Naive B cell (primary cell): Measurements from ENCODE around the gene SSX2IP. TPM values are rescaled to one million over a fixed set of nuclear protein-coding genes. Genes with fewer than 3 reads are reported as not detected.
"Not testable (repeated sequence)": the region's sequence is repeated elsewhere in the genome, so short reads cannot be mapped to it uniquely, and the experiment has no call there.

Experiments
- ATAC-seq, 2 donors: fragments of 150-1000 bp; cut with Tn5 transposase; 2 replicates each; pipeline ENCODE4 v1.10.0; 2021; ENCODE audit warnings: low read depth in 2 of 2, mild to moderate bottlenecking in 2 of 2, moderate library complexity in 2 of 2
- DNase-seq: peaks from one replicate; pipeline ENCODE4 v3.0.0; 2022
- H3K27ac Mint-ChIP-seq, 6 donors: one replicate each; pipeline ENCODE4 v1.8.0; 2020 to 2022; ENCODE audit warnings: mild to moderate bottlenecking in 6 of 6, mixed read lengths in 6 of 6, moderate library complexity in 5 of 6, inconsistent platforms in 2 of 6
- H3K27me3 Mint-ChIP-seq, 3 donors: one replicate each; pipeline ENCODE4 v1.8.0; 2021 to 2022; ENCODE audit warnings: mixed read lengths in 3 of 3, mild to moderate bottlenecking in 1 of 3
- H3K36me3 Mint-ChIP-seq, 2 donors: one replicate each; pipeline ENCODE4 v1.8.0; 2020 to 2022; ENCODE audit warnings: mixed read lengths in 2 of 2, inconsistent platforms in 1 of 2, mild to moderate bottlenecking in 1 of 2
- H3K4me1 Mint-ChIP-seq, 3 donors: one replicate each; pipeline ENCODE4 v1.8.0; 2020 to 2022; ENCODE audit warnings: mixed read lengths in 3 of 3, inconsistent platforms in 1 of 3, mild to moderate bottlenecking in 1 of 3, moderate library complexity in 1 of 3
- H3K4me3 Mint-ChIP-seq, 8 donors: one replicate each; pipeline ENCODE4 v1.8.0; 2020 to 2022; ENCODE audit warnings: mild to moderate bottlenecking in 8 of 8, mixed read lengths in 8 of 8, moderate library complexity in 8 of 8, inconsistent platforms in 2 of 8
- H3K9me3 Mint-ChIP-seq, 7 donors: one replicate each; pipeline ENCODE4 v1.8.0; 2020 to 2022; ENCODE audit warnings: mixed read lengths in 7 of 7, mild to moderate bottlenecking in 5 of 7, inconsistent platforms in 2 of 7, moderate library complexity in 1 of 7
- polyA plus RNA-seq, 6 donors: library from polyadenylated mRNA; unstranded; fragments of 300-500 nt; fragmentation: Illumina TruSeq; gene quantifications; one replicate each; pipeline ENCODE4 v1.2.3, GENCODE V29; 2021; ENCODE audit warnings: low read depth in 6 of 6

The SSX2IP gene
- polyA plus RNA-seq, 6 donors from 2014 or later: 3.9 to 6.9 (median 5.1) TPM

- H3K36me3 Mint-ChIP-seq: no peaks in the 10 kb centered on the region
- H3K27ac Mint-ChIP-seq: no peak overlapping the region
- no peak overlapping the region for H3K4me3 Mint-ChIP-seq
- H3K27me3 Mint-ChIP-seq: no peaks in the 10 kb centered on the region
- no peaks in the 10 kb centered on the region for H3K4me1 Mint-ChIP-seq
- ATAC-seq (no peak), DNase-seq (no peak)
- H3K9me3 Mint-ChIP-seq: no peaks in the 10 kb centered on the region
Observed at GRCh38 chr1:84642774-84643173, 47.5 kb downstream of the SSX2IP start.

DNA sequence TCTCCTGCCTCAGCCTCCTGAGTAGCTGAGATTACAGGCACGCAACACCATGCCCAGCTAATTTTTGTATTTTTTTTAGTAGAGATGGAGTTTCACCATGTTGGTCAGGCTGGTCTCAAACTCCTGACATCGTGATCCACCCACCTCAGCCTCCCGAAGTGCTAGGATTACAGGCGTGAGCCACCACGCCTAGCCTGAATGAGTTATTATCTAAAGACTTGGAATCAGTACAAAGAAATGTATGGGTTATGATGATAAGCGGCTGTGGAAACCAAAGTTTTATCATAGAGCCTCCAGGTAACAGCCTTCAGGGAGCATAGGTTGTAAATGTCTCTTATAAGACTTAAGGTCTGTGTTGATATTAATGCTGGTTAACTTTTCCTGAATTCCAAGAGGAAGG lies 50.5 kb downstream of the SSX2IP start:
- not testable (repeated sequence) for H3K27me3 Mint-ChIP-seq, H3K4me1 Mint-ChIP-seq, H3K4me3 Mint-ChIP-seq, H3K9me3 Mint-ChIP-seq, ATAC-seq, H3K36me3 Mint-ChIP-seq, DNase-seq, H3K27ac Mint-ChIP-seq

- ATAC-seq (no peak), DNase-seq (no peak)
- Mint-ChIP-seq H3K27me3 (peaks cover 0 to 9% (median 3%) of the 10 kb centered on the region in 3 donors), H3K36me3 (no peaks in the 10 kb centered on the region), H3K4me3 (no peak overlapping the region), H3K4me1 (no peaks in the 10 kb centered on the region), H3K9me3 (peaks cover 0 to 6% (median 0%) of the 10 kb centered on the region in 7 donors), H3K27ac (no peak overlapping the region)
Observed at GRCh38 chr1:84635429-84635828, 54.8 kb downstream of the SSX2IP start.

- Mint-ChIP-seq H3K4me3 (no peak overlapping the region), H3K4me1 (no peaks in the 10 kb centered on the region), H3K36me3 (no peaks in the 10 kb centered on the region), H3K9me3 (peaks cover 0 to 6% (median 0%) of the 10 kb centered on the region in 7 donors), H3K27me3 (peaks cover 0 to 9% (median 3%) of the 10 kb centered on the region in 3 donors), H3K27ac (no peak overlapping the region)
- DNase-seq (no peak), ATAC-seq (no peak)
Observed at GRCh38 chr1:84634536-84635205, 55.6 kb downstream of the SSX2IP start.

DNA sequence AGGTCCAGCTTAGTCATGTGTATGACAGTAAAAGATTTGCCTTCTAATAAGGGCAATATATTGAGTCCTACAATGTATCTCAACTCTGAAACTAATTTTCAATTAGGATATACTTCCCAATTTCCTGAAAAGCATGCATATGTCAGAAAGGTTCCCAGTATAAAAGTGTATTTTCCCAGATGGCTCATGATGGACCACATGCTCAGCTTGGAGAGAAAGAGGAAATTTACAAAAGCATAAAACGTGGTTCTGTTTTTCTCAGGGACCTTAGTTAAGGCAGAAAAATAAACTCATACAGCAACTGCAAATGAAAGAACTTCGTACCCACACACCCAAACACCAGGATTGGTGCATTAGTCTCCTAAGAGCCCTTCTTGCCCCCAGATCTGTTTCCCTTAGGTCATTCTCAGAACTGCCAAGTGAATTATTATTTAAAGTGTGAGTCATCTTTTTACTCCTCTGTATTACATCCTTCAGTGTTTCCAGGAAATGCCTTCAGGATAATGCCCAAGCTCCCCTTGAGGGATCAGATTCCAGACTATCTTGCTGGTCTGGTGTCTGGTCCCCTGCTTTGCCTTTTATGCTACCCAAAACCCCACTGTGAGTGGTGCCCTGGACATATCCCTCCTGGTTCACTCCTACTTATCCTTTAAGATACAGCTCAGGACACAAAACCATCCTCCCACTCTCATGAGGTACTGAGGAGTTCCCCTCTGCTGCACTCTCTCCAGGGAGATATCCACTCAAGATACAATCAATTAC lies 57.4 kb downstream of the SSX2IP start:
- Mint-ChIP-seq H3K27ac (no peak overlapping the region), H3K36me3 (no peaks in the 10 kb centered on the region), H3K27me3 (peaks cover 0 to 9% (median 3%) of the 10 kb centered on the region in 3 donors), H3K4me3 (no peak overlapping the region), H3K9me3 (peaks cover 0 to 6% (median 0%) of the 10 kb centered on the region in 7 donors), H3K4me1 (no peaks in the 10 kb centered on the region)
- no peak for ATAC-seq
- DNase-seq: no peak

DNA sequence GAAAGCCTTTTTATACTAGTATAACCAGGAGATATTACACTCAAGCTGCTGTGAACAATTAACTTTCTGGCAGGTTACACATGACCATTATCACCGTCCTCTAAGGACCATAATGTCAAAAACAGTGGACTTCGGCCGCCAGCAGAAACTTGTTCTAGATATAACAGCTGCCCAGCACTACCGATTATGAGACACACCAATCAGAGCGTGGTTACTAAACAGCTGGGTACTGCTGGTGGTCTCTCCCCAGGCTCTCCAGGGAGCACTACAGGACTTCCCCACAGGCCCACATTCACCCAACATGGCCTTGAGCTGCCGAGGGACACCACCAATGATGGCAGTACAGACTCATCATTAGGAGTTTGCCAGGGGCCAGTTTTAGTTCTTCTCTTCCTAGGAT lies 58.1 kb downstream of the SSX2IP start:
- no peak overlapping the region for H3K4me3 Mint-ChIP-seq
- DNase-seq (no peak), ATAC-seq (no peak)
- H3K27ac Mint-ChIP-seq: no peak overlapping the region
- H3K27me3 Mint-ChIP-seq: peaks cover 0 to 9% (median 3%) of the 10 kb centered on the region in 3 donors
- H3K4me1 Mint-ChIP-seq: no peaks in the 10 kb centered on the region
- no peaks in the 10 kb centered on the region for H3K36me3 Mint-ChIP-seq
- H3K9me3 Mint-ChIP-seq: peaks cover 0 to 6% (median 0%) of the 10 kb centered on the region in 7 donors

DNA sequence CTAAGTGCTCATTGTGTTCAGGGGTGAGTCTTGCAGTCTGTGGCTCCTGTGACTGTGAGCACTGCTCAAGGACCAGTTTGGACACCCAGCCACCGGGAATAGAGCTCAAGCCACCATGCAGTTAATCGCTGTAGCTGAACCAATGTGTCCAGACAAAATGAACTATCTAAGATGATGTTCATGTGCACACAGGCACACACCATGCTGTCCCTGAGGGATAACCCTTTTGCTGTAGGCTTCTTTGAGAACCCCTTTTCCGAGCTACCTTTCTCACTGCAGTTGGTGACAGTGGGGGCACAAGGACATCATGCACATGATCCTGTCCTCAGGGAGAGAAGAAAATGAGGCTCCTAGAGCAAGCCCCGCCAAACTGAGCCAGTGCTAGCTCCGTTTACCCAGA lies 65.4 kb downstream of the SSX2IP start:
- peaks cover 0 to 8% (median 4%) of the 10 kb centered on the region in 3 donors for H3K4me1 Mint-ChIP-seq
- no peaks in the 10 kb centered on the region for H3K36me3 Mint-ChIP-seq
- H3K27me3 Mint-ChIP-seq: peaks cover 0 to 8% (median 0%) of the 10 kb centered on the region in 3 donors
- no peak overlapping the region for H3K4me3 Mint-ChIP-seq
- no peak overlapping the region for H3K27ac Mint-ChIP-seq
- ATAC-seq (no peak), DNase-seq (no peak)
- H3K9me3 Mint-ChIP-seq: no peaks in the 10 kb centered on the region

DNA sequence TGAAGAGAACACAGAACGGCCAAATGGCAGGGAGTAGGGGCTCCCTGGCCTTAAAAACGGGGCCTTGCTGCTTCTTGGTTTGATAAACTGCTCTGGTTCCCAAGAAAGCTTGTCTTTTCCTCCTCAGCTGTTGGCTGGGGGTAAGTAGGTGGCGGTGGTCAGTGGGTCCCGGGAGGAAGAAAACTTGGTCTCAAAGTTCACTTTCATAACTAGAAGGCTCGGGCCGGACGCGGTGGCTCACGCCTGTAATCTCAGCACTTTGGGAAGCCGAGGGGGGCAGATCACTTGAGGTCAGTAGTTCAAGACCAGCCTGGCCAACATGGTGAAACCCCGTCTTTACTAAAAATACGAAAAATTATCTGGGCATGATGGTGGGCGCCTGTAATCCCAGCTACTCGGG lies 68.7 kb downstream of the SSX2IP start:
- ATAC-seq (no peak), DNase-seq (no peak)
- Mint-ChIP-seq H3K9me3 (no peaks in the 10 kb centered on the region), H3K27ac (peak overlapping the region in 1 of 6 donors; percentile 54), H3K36me3 (no peaks in the 10 kb centered on the region), H3K4me1 (peaks cover 0 to 8% (median 7%) of the 10 kb centered on the region in 3 donors), H3K27me3 (peaks cover 0 to 13% (median 0%) of the 10 kb centered on the region in 3 donors), H3K4me3 (peak overlapping the region in 4 of 8 donors; percentile 32 to 93 (median 61))

DNA sequence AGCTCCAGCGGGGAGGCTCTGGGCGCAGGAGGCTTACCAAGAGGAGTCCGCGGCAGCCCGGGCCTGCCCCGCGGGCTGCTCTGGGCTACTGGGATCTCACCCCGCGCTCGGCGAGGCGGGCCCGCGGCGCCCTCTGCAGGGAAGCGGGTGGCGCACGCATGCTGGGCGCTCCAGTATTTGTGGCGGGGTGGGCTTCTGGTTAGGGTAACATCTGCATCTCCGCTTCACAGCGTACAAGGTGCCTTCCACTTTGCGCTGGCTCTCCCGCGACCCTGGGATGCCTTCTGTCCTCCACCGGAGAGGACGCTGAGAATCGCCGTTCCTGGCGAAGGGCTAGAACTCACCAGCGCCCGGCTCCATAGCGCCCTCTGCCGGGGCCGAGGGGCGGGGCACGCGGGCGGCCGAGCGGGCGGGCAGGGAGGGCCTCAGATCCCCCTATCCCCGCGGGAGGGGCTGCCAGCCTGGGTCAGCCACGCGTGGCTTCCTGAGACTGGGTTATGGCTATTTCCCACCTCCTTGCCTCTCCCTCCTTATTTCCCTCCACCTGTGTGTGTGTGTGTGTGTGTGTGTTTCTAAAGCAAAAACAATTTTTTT lies 69.4 kb downstream of the SSX2IP start:
- peaks cover 0 to 8% (median 7%) of the 10 kb centered on the region in 3 donors for H3K4me1 Mint-ChIP-seq
- peak overlapping the region; percentile 76 to 96 (median 92) for H3K4me3 Mint-ChIP-seq
- DNase-seq (peak; percentile 83), ATAC-seq (peak; percentile 91)
- H3K9me3 Mint-ChIP-seq: no peaks in the 10 kb centered on the region
- no peaks in the 10 kb centered on the region for H3K36me3 Mint-ChIP-seq
- H3K27ac Mint-ChIP-seq: peak overlapping the region in 3 of 6 donors; percentile 26 to 85 (median 64)
- peaks cover 0 to 6% (median 0%) of the 10 kb centered on the region in 3 donors for H3K27me3 Mint-ChIP-seq

GRCh38 chr1:84619383-84620102 lies 70.7 kb downstream of the SSX2IP start:
- H3K4me3 Mint-ChIP-seq: peak overlapping the region; percentile 11 to 77 (median 62)
- ATAC-seq (no peak), DNase-seq (no peak)
- H3K27ac Mint-ChIP-seq: peak overlapping the region in 1 of 6 donors; percentile 10
- peaks cover 0 to 8% (median 7%) of the 10 kb centered on the region in 3 donors for H3K4me1 Mint-ChIP-seq
- H3K27me3 Mint-ChIP-seq: peaks cover 0 to 7% (median 4%) of the 10 kb centered on the region in 3 donors
- H3K9me3 Mint-ChIP-seq: peaks cover 0 to under 1% (median 0%) of the 10 kb centered on the region in 7 donors
- H3K36me3 Mint-ChIP-seq: peaks cover 0 to 4% of the 10 kb centered on the region in 2 donors

GRCh38 chr1:84617349-84617748 lies 72.9 kb downstream of the SSX2IP start:
- ATAC-seq (no peak), DNase-seq (no peak)
- Mint-ChIP-seq H3K4me3 (no peak overlapping the region), H3K27ac (peak overlapping the region in 1 of 6 donors; percentile 70), H3K36me3 (peaks cover 0 to 15% of the 10 kb centered on the region in 2 donors), H3K4me1 (peaks cover 0 to 8% (median 7%) of the 10 kb centered on the region in 3 donors), H3K9me3 (peaks cover 0 to 9% (median 4%) of the 10 kb centered on the region in 7 donors), H3K27me3 (peaks cover 3 to 16% (median 15%) of the 10 kb centered on the region in 3 donors)

DNA sequence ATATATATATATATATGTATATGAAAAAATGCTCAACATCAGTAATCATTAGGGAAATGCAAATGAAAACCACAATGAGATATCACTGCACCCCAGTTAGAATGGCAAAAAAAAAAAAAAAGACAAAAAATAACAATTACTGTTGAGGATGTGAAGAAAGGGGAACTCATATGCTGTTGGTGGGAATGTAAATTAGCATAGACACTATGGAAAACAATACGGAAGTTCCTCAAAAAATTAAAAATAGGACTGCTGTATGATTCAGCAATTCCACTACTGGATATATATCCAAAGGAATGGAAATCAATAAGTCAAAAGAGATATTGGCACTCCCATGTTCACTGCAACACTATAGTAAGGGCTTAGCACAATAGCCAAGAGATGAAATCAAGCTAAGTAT lies 74.5 kb downstream of the SSX2IP start:
- no peak for ATAC-seq
- no peak overlapping the region for H3K27ac Mint-ChIP-seq
- H3K9me3 Mint-ChIP-seq: peaks cover 0 to 9% (median 4%) of the 10 kb centered on the region in 7 donors
- peaks cover 0 to 15% of the 10 kb centered on the region in 2 donors for H3K36me3 Mint-ChIP-seq
- H3K4me3 Mint-ChIP-seq: peak overlapping the region in 1 of 8 donors; percentile 4
- H3K27me3 Mint-ChIP-seq: peaks cover 15 to 26% (median 15%) of the 10 kb centered on the region in 3 donors
- DNase-seq: no peak
- H3K4me1 Mint-ChIP-seq: peaks cover 0 to 10% (median 4%) of the 10 kb centered on the region in 3 donors

GRCh38 chr1:84613887-84614286 lies 76.4 kb downstream of the SSX2IP start:
- Mint-ChIP-seq H3K9me3 (peaks cover 0 to 13% (median 4%) of the 10 kb centered on the region in 7 donors), H3K27ac (no peak overlapping the region)

More at GRCh38 chr1:84613887-84614286, 76.4 kb downstream of the SSX2IP start:
- no peak for DNase-seq
- peaks cover 0 to 15% of the 10 kb centered on the region in 2 donors for H3K36me3 Mint-ChIP-seq
- no peak for ATAC-seq
- H3K27me3 Mint-ChIP-seq: peaks cover 15 to 22% (median 15%) of the 10 kb centered on the region in 3 donors
- no peak overlapping the region for H3K4me3 Mint-ChIP-seq
- peaks cover 0 to 3% (median 0%) of the 10 kb centered on the region in 3 donors for H3K4me1 Mint-ChIP-seq
